Islet of Langerhans (tissue), 1 donor: ENCODE measurements around the gene IMMP2L.

Experiments used
- FAIRE-seq: peaks from one replicate; lab custom pipeline; 2011; peaks lifted over from hg19 to GRCh38; lab: Jason Lieb, UNC

IMMP2L gene

DNA sequence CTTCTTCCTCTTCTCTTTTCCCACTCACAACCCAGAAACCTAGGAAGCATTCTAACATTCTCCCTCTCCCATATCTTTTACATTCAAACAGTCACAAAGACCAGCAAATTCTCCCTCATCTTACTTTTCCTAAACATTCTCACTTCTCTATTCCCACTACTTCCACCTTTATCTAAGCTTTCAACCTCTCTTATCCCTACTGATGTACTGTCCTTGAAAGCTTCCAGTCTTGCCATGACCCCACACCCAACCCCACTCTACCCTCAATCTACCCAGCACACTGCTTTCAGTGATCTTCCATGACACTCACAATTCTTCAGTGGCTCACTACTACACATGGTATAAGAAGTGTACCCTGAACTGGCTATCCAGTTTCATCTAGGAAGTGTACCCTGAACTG lies 5.3 kb downstream of the IMMP2L start:
- no peak for FAIRE-seq

DNA sequence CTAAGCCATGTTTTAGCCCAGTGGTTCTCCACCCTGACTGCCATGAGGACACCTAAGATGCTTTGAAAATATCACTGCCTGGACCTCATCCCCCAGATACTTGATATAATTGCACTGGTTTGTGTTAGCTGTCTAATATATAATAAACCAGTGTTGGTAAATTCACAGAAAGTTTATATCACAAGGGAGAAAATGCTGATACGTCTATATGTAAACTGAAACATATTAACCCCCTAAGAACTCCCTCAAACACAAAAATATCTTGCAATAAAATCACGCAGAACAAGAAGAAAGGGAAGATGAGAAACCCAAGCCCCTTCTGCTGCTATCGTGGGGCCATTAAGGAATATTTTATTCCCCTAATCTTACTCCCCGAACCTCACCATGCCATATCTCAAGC lies 8.2 kb downstream of the IMMP2L start:
- no peak for FAIRE-seq

DNA sequence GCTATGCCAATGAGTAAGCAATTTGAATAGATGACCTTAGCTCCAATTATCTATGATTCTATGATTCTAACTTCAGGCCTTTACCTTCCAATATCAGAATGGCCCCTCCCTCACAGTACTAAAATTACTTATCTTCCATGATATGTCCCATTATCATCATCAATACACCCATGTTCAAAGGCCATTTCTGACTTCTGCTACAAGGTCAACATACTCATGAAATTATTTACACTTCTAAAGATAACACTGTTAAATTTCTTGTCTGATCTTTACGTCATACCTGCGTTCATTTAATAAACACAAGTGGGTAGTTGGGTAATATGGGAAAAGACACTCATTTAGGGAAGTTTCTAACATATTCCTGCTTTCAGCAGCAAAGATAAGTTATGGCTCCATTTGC lies 21.2 kb downstream of the IMMP2L start:
- peak; percentile 81 for FAIRE-seq

DNA sequence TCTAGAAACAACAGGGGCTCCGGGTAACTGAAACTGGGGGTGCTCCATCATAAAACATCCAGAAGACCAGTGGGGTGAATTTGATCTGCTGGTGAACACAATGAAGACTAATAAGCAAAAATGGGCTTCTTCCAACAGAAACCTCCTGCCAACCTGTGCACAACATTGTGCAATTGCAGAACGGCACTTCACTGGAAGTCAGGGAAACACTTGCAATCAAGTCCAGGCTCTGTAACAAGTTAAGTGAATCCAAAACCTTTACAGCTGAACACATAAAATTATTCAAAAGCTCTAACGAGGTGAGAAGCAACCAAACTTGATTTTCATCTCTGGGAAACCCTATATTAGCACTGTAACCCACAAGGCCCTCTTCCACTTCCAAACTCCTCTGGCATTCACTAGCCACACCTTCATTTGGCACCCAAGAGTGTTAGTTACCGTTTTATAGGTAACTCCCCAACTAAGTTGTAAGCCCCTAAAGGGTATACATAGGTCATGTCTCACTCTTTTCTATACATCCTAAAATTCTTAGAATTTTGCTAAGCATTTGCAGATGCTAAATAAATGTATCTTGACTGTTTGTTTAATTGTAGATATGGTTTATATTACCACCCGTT lies 22.0 kb downstream of the IMMP2L start:
- peak; percentile 65 for FAIRE-seq

DNA sequence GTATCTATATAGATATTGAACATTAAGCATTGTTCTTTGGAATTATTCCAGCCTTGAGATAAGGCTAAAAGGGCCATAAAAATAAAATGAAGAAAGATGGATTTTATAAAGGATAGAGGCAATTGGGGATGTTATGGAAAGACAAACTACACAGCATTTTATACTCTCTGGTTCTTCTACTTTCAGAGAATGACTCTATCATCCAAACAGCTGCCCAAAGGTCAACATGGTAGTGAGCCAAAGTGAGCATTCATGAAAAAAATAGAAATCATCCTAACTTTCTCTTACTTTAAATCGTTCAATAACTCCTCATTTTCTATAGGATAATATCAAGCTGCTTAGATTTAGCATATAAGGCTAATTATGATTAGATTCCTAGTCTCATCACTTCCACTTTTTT lies 25.2 kb downstream of the IMMP2L start:
- no peak for FAIRE-seq

DNA sequence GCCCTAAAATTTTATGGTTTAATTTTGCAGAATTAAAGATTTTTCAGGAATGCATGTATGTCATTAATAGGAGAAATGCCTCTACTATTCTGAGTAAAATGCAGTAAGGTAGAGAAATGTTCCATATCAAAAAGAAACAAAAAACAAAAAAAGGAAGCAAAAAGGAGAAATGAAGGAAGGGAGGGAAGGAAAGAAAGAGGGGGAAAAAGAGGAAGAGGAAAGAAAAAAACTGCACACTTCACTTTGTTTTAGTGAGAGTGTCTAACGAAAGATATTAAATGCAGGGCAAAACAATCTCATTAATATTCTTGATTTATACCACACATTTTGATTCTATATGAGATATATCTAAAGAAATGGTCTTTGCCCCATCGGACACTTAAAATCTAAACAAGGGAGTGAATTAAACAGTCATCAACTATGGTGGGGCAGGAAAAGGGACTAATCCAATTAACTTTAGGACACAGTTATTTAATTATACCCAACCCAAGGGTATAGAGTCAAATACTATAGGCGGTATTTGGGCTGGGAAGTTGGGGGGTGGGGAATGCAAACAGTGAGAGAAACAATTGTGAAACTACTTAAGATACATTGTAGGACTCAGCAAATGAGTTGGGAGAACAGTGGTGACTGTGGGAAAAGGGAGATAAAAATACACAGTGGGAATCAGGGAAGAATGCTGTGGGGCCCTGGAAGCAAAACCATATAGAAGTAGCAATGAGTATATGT lies 27.0 kb downstream of the IMMP2L start:
- FAIRE-seq = no peak

DNA sequence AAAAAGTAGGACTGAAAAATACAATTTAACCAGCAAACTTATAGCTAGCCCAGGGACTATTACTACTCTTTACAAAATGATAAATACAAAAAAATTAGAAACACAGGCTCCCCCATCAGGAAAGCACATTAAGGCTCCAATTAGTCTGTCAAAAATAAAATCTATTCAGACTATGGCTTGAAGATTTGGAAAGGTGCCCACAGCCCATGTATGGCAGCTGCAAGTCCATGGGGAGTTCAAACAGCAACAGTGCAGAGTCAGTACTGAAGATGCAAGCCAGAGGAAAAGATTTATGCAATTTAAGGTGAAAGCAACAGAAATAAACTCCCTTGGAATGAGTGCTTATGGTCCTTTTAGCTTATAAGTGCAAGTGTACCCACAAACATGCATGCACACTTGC lies 29.7 kb downstream of the IMMP2L start:
- no peak for FAIRE-seq

DNA sequence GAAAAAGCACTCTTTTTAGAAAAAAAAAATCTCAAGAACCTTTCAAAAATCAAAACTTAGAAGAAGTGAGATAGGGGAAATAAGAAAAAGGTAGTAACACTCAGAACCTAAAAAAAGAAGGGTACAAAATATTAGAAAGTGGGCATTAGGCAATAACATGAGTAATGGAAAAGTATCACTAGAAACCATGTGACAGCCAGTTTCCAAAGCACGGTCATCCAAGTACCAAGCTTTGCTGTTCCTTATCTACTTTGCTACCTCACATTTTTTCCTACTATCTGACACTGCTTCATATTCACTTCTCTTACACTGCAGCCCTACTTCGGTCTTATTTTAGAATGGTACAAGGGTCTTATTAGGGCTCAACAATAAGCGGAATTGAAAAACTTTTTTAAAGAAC lies 30.3 kb downstream of the IMMP2L start:
- no peak for FAIRE-seq

DNA sequence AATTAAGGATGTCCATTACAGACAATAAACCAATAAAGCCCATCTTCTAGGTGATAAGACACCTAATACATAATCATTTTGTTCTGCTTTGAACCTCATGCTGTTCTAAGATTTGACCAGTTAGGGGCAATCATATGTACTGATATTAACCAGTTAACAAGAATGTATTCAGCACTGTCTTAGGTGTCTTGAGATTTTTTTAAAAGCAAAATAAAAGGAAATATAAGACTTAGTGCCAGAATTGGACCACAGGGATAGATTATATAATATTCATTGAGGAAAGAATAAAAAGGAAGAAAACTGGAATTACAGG lies 32.0 kb downstream of the IMMP2L start:
- peak; percentile 76 for FAIRE-seq

DNA sequence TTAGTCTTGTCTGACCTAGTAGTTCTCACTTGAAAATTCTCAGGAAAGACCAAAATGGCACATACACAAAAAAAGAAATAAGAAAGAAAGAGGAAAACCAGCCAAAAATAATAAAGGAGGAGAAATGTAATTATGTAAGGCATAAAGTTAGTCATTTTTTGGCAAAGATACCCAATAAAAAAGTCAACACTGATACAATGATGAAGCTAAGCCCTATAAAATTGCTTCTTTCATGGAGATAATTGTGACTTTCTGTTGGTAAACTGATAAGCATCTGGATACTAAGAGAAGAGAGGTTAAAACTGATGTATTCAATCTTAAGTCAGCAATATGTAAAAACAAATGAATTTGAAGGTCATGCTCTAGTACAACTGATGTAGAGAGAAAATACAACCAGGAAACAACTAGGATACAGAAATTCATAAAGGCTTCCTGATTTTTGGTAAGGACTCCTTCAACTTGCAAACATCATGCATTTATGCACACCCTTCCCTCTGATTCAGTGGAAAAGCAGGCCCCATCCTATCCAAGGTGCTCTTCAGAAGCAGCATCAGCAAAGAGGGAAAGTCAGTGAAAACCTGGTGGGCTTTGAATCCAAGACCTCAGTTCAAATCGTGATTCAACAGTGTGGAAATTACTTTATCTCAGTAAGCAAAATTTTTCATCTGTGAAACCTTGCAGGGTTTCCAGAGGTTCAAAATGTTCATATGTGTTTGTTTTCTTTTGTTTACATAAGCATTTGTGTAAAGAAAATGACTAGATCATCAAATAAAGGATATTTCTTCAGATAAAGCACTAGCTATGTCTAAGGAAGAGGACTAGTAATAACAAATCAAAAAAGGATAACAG lies 32.6 kb downstream of the IMMP2L start:
- FAIRE-seq = no peak

DNA sequence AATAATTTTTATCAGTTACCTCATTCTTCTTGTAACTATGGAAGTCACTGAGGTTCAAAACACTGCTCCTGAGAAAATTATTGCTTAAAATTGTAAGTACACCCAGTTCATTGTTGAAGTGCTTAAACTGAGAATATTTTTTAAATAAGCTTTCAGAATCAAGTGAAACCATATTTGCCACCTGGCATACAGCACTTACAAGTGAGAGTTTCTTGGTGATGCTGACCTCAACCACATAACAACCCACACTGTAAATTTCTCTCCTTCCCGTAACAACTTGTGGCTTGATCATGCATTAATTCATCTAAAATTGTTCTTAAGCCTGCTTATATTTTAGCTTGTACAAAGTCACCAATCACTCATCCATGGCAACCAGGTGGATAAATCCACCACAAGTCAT lies 34.0 kb downstream of the IMMP2L start:
- no peak for FAIRE-seq

DNA sequence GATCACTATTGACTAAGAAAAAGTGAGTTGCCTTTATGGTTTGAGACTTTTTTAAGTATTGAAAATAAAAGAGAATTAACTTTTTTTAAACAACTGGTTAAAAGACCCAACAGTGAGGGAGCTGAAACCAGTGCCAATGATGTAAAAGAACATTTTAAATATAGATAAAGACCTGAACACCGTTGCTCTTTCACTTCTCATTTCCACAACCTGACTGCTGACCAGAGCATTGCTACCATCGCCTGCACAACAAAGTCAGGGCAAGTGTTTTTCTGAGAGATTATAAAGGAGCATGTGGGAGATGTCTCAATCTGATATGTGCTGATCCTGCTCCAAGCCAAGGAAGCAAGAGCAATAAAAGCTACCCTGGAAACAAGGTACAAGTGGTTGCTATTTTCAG lies 34.7 kb downstream of the IMMP2L start:
- FAIRE-seq = peak; percentile 81

DNA sequence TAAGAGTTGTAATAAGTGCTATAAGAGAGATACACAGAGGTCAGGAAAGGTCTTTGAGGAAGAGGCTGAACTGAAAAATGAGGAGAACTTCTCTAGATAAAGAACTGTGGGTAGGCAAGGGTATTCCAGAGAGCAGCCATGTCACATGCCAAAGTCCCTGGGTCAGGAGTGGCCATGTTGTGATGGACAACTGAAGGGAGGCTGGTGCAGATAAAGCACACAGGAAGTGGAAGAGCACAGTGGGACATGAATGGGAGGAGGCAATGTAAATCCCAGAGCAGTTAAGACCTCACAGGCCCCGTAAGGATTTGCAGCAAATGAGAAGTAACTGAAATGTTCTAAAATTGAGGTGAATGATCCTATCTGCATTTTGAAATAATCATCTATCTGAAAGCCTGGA lies 37.2 kb downstream of the IMMP2L start:
- no peak for FAIRE-seq

DNA sequence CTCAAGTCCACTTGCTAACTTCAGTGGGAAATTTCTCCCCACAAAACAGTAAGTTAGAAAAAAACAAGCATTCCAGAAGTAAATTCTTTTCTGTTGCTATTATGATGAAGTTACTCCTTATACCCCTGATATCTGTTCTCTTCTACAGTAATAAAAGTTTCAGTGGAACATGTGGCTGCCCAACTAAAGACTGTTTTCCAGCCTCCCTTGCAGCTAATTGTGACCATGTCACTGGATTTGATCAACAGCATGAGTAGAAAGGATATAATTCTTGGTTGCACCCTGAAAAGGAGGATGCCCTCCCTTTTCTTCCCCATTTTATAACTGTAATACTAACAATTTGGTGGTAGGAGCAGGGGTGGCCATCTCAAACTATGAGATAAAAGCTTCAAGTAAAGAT lies 40.6 kb downstream of the IMMP2L start:
- no peak for FAIRE-seq

DNA sequence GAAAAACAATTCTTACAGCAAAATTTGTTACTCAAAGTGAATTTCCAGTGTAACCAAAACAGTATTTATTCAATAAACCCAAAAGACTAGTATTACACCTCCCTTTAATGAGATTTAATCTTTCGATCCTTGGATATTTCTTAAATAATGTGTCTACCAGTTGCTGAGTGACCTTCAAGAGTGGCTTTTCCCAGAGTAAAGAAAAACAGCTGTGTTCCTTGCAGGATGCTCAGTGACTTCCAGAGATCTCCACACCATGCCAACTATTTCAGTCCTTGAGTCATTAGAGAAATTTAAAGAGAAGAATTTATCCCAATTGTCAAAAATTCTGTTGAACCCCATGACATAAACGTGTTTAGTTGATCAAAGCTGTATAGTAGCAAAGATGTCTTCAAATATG lies 44.0 kb downstream of the IMMP2L start:
- no peak for FAIRE-seq

DNA sequence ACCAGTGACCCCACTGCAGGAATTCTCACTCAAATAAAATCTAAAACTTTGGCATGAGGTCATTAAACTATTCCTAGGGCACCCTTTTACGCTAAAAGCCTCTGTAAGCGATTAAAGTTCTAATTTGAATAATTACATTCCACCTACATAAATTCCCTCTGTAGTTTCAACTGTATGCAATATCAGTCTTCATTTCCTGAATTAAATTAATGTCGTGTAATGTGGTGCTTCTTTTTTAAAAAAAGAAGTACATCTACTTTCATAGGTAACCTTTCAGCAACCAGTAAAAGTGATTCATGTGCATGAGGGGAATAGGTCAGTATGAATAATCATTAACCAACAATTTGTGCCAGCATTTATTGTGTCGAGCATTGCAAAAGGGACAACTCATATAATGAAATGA lies 44.7 kb downstream of the IMMP2L start:
- FAIRE-seq = peak; percentile 96

DNA sequence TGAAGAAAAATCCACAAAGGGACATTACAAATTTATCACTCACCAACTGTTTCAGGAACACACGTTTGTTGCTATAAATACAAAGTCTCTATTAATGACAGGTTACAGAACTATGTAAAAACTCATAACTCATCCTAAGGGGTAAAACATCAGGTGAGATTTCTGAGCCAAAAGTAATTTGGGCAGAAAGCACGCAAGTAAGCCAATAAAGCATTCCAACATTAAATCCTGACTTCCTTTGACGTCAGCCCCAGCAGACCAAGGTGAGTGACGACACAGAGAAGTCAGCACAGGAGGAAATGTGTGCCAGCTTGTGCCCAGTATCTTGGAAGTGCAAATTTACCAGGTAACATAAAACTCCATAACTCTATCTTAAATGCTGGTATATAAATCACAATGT lies 45.7 kb downstream of the IMMP2L start:
- no peak for FAIRE-seq

DNA sequence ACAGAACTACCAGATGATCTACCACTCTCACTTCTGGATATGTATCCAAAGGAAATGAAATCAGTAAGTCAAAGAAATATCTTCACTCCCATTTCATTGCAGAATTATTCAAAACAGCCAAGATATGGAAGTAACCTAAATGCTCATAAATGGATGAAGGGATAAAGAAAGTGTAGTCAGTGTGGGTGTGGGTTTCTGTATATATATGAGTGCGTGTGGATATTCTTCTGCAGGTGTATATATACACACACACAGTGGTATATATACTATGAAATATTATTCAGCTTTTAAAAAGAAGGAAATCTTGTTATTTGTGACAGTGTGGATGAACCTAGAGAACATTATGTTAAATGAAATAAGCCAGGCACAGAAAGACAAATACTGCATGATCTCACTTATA lies 48.7 kb downstream of the IMMP2L start:
- FAIRE-seq = no peak

DNA sequence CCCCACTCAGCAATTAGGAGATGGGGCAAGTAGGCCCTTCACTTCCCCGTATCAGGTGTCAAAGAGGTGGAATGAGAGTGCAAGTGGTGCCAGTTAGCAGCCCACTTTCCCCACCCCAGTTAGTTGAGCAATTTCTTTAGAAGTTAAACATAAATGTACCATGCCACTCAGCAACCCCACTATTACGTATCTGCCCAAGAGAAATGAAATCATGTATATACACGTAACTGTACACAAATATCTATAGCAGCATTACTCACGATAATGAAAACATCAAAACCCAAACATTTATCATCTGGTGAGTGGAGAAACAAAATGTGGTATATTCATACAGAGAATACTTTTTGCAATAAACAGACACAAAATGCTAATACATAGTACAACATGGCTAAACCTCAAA lies 50.4 kb downstream of the IMMP2L start:
- FAIRE-seq = no peak

DNA sequence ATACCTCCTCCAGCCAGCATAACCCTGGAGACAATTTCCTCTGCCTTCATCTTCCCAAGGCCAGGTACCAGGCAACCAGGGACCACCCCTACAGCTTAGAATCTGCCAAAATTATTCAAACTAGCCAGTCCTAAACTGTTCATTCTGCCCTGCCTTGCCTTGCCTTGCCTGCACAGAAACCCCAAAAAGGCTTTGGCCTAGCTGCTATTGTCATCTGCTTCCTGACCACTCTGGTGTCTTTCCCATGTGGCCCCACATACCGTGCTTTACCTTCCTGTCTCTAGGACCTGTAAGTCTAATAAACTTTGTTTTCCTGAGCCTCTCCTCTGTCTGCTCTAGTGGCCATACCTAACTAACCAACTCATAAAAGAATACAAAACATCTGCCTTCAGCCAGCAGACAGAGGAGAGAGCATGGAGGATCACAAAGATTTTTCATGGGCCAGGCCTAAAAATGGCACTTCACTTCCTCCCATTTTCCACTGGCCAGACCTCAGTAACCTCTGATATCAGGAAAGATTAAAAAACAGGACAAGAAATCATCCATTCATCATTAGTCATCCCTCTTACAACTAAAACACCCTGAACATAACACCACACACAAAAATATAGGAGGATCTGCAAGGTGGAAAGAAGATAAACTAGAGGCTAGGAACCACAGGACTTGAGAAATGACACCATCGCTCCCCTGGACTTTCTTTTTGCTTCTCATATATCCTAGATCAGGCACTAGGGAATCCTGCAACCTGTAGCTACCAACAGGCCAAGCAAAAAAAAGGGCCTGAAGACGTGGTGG lies 51.5 kb downstream of the IMMP2L start:
- no peak for FAIRE-seq

DNA sequence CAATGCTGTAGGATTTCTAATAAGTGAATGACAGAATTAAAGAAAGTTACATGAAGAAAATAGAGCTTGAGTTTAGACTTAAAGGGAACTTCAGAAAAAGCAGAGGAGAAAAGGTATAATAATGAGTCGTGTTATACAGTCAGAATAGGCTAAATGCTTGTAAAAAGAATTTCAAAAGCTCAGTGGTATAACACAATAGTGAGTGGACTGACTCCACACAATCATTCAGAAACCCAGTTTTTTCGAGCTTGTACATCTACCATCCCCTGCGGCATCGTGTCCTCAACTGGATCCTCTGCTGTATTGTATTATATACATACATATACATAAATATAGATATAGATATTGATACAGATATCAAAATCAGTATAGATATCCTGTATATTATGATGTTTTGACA lies 52.2 kb downstream of the IMMP2L start:
- FAIRE-seq = no peak

DNA sequence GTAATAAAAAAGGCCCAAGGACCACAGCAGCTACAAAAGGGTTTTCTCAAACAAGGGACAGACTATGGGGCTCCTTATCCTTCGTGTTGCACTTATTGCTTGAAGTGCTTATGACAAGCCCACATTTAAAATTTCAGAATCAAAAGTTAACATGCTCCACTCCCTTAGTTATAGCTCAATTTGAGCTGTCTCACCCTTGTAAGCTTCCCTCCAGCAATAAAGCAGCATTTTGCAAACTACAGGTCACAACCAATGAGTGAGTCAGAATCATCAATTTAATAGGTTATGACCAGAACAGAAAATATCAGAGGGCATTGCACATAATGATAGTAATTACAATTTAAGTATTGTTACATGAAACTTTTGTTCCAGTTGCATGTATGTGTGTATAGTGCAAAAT lies 53.0 kb downstream of the IMMP2L start:
- FAIRE-seq = no peak

DNA sequence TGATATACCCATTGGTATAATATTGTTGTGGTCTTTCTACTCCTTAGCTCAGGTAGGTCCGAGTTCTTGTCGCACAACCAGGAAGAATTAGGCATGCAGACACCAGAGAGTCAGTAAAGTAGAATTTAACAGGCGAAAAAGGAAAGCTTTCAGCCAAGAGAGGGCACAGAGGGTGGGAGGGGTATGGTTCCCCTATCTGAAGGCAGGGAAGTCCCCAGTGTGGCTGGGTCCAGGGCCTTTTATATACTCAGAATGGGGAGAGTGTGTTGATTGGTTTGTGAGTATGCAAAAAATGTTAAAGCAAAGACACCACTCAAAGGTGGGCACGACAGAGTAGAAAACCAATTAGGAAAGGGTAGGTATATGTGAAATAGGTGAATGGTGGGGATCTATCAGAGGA lies 53.9 kb downstream of the IMMP2L start:
- no peak for FAIRE-seq
